ENCODE results near the gene TNF. TPM values are rescaled to one million over a fixed set of nuclear protein-coding genes. Genes with fewer than 3 reads are reported as not detected.

Gene TNF
- total RNA-seq, 1 experiment from 2014 or later = 0.31 TPM

- peaks cover 17% of the 10 kb centered on the region for H3K4me1 Mint-ChIP-seq
- TF ChIP-seq FOXK1 (CRISPR knock-in tag; IDR thresholded peaks at IDR 0.05) (no peak), PRDM15 (CRISPR knock-in tag; IDR thresholded peaks at IDR 0.05) (no peak), MAX (CRISPR knock-in tag; IDR thresholded peaks at IDR 0.05) (no peak), NFYB (CRISPR knock-in tag; conservative IDR thresholded peaks at IDR 0.05; ENCODE audit: low read depth) (no peak), MXD4 (CRISPR knock-in tag; IDR thresholded peaks at IDR 0.05; ENCODE audit: borderline replicate concordance) (no peak), FOXP1 (CRISPR knock-in tag; IDR thresholded peaks at IDR 0.05; ENCODE audit: borderline replicate concordance) (no peak)
- TF ChIP-seq, protein P1, sequence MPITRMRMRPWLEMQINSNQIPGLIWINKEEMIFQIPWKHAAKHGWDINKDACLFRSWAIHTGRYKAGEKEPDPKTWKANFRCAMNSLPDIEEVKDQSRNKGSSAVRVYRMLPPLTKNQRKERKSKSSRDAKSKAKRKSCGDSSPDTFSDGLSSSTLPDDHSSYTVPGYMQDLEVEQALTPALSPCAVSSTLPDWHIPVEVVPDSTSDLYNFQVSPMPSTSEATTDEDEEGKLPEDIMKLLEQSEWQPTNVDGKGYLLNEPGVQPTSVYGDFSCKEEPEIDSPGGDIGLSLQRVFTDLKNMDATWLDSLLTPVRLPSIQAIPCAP (CRISPR knock-in tag; IDR thresholded peaks at IDR 0.05) = no peak
- TF ChIP-seq, protein P2, sequence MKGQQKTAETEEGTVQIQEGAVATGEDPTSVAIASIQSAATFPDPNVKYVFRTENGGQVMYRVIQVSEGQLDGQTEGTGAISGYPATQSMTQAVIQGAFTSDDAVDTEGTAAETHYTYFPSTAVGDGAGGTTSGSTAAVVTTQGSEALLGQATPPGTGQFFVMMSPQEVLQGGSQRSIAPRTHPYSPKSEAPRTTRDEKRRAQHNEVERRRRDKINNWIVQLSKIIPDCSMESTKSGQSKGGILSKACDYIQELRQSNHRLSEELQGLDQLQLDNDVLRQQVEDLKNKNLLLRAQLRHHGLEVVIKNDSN (CRISPR knock-in tag; IDR thresholded peaks at IDR 0.05) = no peak
- ATAC-seq (no peak), DNase-seq (ENCODE audit: low spot score) (no peak)
- peak overlapping the region; percentile 67; the same call in 1 of the 2 replicates for H3K27ac Mint-ChIP-seq
- POLR2A ChIA-PET = no interaction called here
- CTCF ChIA-PET = interaction anchor here (0.8 to 15.1 kb wide), 10 partner anchors 9 to 76 kb away, joined by 3 to 293 read pairs (median 4); partner anchors contain the start of genes ATP6V1G2, LST1, NCR3 and NFKBIL1
- no peak overlapping the region for H3K4me3 Mint-ChIP-seq
- H3K36me3 Mint-ChIP-seq = no peaks in the 10 kb centered on the region
- H3K27me3 Mint-ChIP-seq (ENCODE audit: low read depth) = peaks cover 24% of the 10 kb centered on the region
- H3K9me3 Mint-ChIP-seq = no peaks in the 10 kb centered on the region
These were observed 1.9 kb upstream of the TNF start for GRCh38 chr6:31573239-31574105.

DNA sequence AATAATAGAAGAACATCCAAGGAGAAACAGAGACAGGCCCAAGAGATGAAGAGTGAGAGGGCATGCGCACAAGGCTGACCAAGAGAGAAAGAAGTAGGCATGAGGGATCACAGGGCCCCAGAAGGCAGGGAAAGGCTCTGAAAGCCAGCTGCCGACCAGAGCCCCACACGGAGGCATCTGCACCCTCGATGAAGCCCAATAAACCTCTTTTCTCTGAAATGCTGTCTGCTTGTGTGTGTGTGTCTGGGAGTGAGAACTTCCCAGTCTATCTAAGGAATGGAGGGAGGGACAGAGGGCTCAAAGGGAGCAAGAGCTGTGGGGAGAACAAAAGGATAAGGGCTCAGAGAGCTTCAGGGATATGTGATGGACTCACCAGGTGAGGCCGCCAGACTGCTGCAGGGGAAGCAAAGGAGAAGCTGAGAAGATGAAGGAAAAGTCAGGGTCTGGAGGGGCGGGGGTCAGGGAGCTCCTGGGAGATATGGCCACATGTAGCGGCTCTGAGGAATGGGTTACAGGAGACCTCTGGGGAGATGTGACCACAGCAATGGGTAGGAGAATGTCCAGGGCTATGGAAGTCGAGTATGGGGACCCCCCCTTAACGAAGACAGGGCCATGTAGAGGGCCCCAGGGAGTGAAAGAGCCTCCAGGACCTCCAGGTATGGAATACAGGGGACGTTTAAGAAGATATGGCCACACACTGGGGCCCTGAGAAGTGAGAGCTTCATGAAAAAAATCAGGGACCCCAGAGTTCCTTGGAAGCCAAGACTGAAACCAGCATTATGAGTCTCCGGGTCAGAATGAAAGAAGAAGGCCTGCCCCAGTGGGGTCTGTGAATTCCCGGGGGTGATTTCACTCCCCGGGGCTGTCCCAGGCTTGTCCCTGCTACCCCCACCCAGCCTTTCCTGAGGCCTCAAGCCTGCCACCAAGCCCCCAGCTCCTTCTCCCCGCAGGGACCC is 981 bp upstream of the TNF start:
- H3K27ac Mint-ChIP-seq = no peak overlapping the region
- H3K27me3 Mint-ChIP-seq (ENCODE audit: low read depth) = peaks cover 32% of the 10 kb centered on the region
- ATAC-seq (peak; percentile 59), DNase-seq (ENCODE audit: low spot score) (no peak)
- POLR2A ChIA-PET = no interaction called here
- H3K36me3 Mint-ChIP-seq = no peaks in the 10 kb centered on the region
- no peak overlapping the region for H3K4me3 Mint-ChIP-seq
- TF ChIP-seq JUN (CRISPR knock-in tag; IDR thresholded peaks at IDR 0.05) = no peak
- no peak for TF ChIP-seq CBFB (CRISPR knock-in tag; IDR thresholded peaks at IDR 0.05; ENCODE audit: low read depth)
- no peak for TF ChIP-seq ATF6 (CRISPR knock-in tag; IDR thresholded peaks at IDR 0.05)
- TF ChIP-seq ZNF121 (CRISPR knock-in tag; IDR thresholded peaks at IDR 0.05) = no peak
- no peak for TF ChIP-seq CTCF (IDR thresholded peaks at IDR 0.05)
- TF ChIP-seq NFYB (CRISPR knock-in tag; conservative IDR thresholded peaks at IDR 0.05; ENCODE audit: low read depth) = no peak
- TF ChIP-seq ELF4 (CRISPR knock-in tag; IDR thresholded peaks at IDR 0.05; ENCODE audit: low read depth) = no peak
- TF ChIP-seq GABPB1 (CRISPR knock-in tag; IDR thresholded peaks at IDR 0.05) = no peak
- no peak for TF ChIP-seq NFATC4 (CRISPR knock-in tag; IDR thresholded peaks at IDR 0.05)
- no peaks in the 10 kb centered on the region for H3K9me3 Mint-ChIP-seq
- peaks cover 21% of the 10 kb centered on the region for H3K4me1 Mint-ChIP-seq
- CTCF ChIA-PET = interaction anchor here (0.6 to 15.1 kb wide), 13 partner anchors 8 to 132 kb away, joined by 3 to 293 read pairs (median 3); partner anchors contain the start of genes ATP6V1G2, LST1, LTB and NCR3
